ENCODE data around the gene HOXD13. TPM values are rescaled to one million over a fixed set of nuclear protein-coding genes. Genes with fewer than 3 reads are reported as not detected.
A peak's percentile ranks its signal among the peaks of the same experiment; 100 is the strongest.

Gene HOXD13
- total RNA-seq, 4 donors from 2014 or later, result not detected

DNA sequence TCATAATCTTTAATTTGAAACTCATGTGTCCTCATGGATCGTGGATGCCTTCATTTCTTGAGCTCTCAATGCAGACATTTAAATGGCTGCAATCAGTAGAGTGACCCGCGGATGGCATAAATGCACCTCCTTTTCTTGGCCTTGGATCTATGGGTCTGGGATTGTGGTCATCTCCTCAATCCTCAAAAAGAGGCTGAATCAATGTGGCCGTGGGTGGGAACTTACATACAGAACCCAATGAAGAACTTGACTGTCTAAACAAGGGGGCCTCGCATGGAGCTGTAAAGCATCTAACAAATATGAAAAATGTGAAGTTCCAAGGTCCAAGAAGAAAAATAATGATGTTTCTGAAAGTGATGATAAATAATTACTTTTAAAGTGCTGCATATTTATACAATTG, 2.9 kb downstream of the HOXD13 start:
- TF ChIP-seq POLR2A (IDR thresholded peaks at IDR 0.05), result no peak
- TF ChIP-seq, protein P1, sequence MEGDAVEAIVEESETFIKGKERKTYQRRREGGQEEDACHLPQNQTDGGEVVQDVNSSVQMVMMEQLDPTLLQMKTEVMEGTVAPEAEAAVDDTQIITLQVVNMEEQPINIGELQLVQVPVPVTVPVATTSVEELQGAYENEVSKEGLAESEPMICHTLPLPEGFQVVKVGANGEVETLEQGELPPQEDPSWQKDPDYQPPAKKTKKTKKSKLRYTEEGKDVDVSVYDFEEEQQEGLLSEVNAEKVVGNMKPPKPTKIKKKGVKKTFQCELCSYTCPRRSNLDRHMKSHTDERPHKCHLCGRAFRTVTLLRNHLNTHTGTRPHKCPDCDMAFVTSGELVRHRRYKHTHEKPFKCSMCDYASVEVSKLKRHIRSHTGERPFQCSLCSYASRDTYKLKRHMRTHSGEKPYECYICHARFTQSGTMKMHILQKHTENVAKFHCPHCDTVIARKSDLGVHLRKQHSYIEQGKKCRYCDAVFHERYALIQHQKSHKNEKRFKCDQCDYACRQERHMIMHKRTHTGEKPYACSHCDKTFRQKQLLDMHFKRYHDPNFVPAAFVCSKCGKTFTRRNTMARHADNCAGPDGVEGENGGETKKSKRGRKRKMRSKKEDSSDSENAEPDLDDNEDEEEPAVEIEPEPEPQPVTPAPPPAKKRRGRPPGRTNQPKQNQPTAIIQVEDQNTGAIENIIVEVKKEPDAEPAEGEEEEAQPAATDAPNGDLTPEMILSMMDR (IDR thresholded peaks at IDR 0.05 in 4 of 5, conservative IDR thresholded peaks at IDR 0.05 in 1 of 5), result no peak
- no peaks in the 10 kb centered on the region for H3K36me3 ChIP-seq
- peaks cover 16 to 19% of the 10 kb centered on the region in 2 donors for H3K4me1 ChIP-seq
- no peak for DNase-seq
- H3K4me3 ChIP-seq, result no peak overlapping the region
- ATAC-seq, result no peak
- peaks cover 98 to 100% (median 98%) of the 10 kb centered on the region in 3 donors for H3K27me3 ChIP-seq
- in situ Hi-C loops (cut with MboI; ENCODE audit: low sequenced_read_pairs in 4 of 4) (loop anchor here in 3 of 4 donors (5.0 to 25.0 kb wide), 4 partner anchors 408 to 733 kb away; no protein-coding TSS in a partner anchor), intact Hi-C loops (cut with DNase I; ENCODE audit: low total_unique reads) (loop anchor here (5.0 kb wide), 2 partner anchors 728 to 843 kb away; no protein-coding TSS in a partner anchor)
- no peaks in the 10 kb centered on the region for H3K9me3 ChIP-seq
- H3K27ac ChIP-seq, result no peak overlapping the region

DNA sequence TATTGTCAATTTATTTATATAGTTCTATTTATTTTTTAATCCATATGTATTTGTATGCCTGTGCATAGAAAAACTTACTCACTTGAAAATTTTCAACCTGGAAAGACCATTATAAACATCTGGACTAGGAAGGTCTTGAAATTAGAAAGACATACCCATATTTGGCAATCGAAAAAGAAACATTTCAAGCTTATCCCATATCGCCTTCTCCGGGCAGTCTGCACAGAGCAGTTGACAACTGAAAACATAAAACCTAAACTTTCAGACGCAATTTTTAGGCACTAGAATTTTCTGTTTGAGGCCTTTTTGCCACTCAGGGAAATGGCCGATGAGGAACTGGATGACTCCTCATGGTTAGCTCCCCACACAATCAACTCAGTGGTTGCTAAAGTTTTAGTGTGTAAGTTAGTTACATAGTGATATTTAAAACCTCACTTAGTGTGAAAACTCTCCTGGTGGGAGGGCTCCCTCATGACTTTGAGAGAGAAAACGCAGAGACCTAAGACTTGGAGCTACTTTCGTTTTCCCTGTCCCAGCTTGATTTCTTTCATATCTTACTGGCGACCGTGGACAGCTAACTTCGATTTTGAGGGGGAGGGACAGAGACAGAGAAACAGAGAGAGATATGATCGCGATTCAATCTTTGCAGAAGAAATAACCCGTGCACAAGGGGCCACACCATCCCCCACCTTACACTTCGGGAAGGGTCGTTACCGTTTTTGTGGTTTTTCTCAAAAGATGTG, 3.9 kb downstream of the HOXD13 start:
- no peak for TF ChIP-seq POLR2A (IDR thresholded peaks at IDR 0.05)
- TF ChIP-seq, protein P1 (IDR thresholded peaks at IDR 0.05 in 4 of 5, conservative IDR thresholded peaks at IDR 0.05 in 1 of 5), result no peak
- Histone ChIP-seq H3K27me3 (peaks cover 98 to 100% (median 98%) of the 10 kb centered on the region in 3 donors), H3K27ac (no peak overlapping the region), H3K9me3 (no peaks in the 10 kb centered on the region), H3K4me3 (peak overlapping the region in 3 of 4 donors; percentile 44 to 62 (median 46)), H3K4me1 (peaks cover 16 to 19% of the 10 kb centered on the region in 2 donors), H3K36me3 (no peaks in the 10 kb centered on the region)
- intact Hi-C loops (cut with DNase I; ENCODE audit: low total_unique reads), result loop anchor here (5.0 kb wide), 2 partner anchors 729 to 844 kb away; no protein-coding TSS in a partner anchor
- no peak for ATAC-seq
- in situ Hi-C loops (cut with MboI; ENCODE audit: low sequenced_read_pairs in 4 of 4), result loop anchor here in 3 of 4 donors (5.0 to 25.0 kb wide), 4 partner anchors 409 to 734 kb away; no protein-coding TSS in a partner anchor
- DNase-seq, result no peak

DNA sequence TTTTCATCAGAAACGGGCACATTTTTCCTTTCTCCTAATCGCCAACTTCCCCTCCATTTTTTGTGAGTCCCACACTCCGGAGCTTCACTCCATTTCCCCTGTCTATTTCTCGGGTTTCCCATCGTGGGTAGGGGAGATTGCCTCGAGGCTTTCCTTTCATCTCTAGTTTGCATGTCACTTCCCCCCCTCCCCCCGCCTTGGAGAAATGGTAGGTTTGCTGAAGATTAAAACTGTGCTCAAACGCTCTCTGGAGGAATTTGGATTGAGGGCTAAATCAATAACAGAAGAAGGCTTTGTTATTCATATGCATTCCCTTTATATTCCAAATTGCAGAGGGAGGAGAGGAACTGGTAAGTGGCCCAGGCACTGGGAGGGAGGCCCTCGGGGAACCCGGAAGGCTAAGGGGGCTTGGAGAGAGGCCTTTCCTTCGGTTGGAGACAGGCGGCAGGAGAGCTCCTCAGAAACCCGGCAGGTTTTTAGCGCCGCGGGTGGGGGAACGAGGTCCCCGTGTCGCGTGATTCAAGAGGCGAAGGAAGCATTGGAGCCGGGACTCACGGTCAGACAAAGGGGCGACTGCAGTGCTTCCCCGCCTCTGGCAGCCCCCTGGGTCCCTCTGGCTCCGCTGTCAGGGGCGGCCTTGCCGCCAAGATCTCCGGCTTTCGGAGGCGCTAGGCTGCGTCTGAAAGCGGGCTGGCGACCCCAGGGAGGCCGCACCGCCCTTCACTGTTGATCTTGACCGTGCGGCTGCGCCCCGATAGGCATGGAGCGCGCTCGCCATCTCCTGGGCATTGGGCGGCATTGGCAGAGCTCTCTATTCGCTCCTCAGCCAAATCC, 4.7 kb downstream of the HOXD13 start:
- intact Hi-C loops (cut with DNase I; ENCODE audit: low total_unique reads), result loop anchor here (5.0 kb wide), 2 partner anchors 730 to 845 kb away; no protein-coding TSS in a partner anchor
- H3K27me3 ChIP-seq, result peaks cover 98 to 100% (median 98%) of the 10 kb centered on the region in 3 donors
- H3K4me1 ChIP-seq, result peaks cover 16 to 19% of the 10 kb centered on the region in 2 donors
- ATAC-seq (peak; percentile 72 to 79), DNase-seq (peak in 1 of 2 donors; percentile 41)
- H3K27ac ChIP-seq, result no peak overlapping the region
- TF ChIP-seq, protein P1 (IDR thresholded peaks at IDR 0.05 in 4 of 5, conservative IDR thresholded peaks at IDR 0.05 in 1 of 5), result peak; percentile 64 to 91 (median 86)
- TF ChIP-seq POLR2A (IDR thresholded peaks at IDR 0.05), result no peak
- H3K9me3 ChIP-seq, result no peaks in the 10 kb centered on the region
- H3K4me3 ChIP-seq, result peak overlapping the region; percentile 36 to 62 (median 45)
- in situ Hi-C loops (cut with MboI; ENCODE audit: low sequenced_read_pairs in 4 of 4), result loop anchor here in 3 of 4 donors (5.0 to 25.0 kb wide), 4 partner anchors 410 to 735 kb away; no protein-coding TSS in a partner anchor
- no peaks in the 10 kb centered on the region for H3K36me3 ChIP-seq

DNA sequence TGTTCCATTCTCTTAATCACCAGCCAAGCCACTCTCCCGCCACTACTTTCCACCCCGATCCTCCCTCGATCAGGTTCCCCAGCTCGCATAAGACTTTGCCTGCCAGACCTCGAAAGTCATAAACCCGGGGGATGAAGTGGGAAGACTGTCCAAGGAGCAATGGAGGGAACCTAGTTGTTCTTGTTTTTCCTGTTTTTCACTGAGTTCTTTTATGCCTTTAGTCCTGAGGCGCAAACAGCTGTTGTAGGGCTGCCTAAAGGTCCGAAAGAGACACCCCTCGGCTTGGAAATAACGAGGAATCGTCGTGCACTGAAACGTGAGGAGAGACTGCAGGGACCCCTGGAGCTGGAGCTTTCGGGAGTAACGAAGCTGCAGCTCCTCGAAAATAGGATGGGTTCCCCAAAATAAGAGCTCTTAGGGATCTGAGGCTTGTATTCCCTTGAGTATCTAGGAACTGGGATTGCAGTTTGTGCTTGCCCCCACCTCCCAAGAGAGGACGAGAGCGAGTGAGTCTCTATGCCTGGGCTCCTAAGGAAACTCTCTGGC, 5.4 kb downstream of the HOXD13 start:
- Histone ChIP-seq H3K9me3 (no peaks in the 10 kb centered on the region), H3K27me3 (peaks cover 100% of the 10 kb centered on the region in 3 donors), H3K27ac (no peak overlapping the region), H3K36me3 (no peaks in the 10 kb centered on the region), H3K4me1 (peaks cover 16 to 19% of the 10 kb centered on the region in 2 donors), H3K4me3 (peak overlapping the region in 3 of 4 donors; percentile 44 to 62 (median 46))
- TF ChIP-seq POLR2A (IDR thresholded peaks at IDR 0.05), result no peak
- TF ChIP-seq, protein P1 (IDR thresholded peaks at IDR 0.05 in 4 of 5, conservative IDR thresholded peaks at IDR 0.05 in 1 of 5), result peak in 1 of 5 experiments; percentile 9
- intact Hi-C loops (cut with DNase I; ENCODE audit: low total_unique reads) (loop anchor here (5.0 kb wide), 2 partner anchors 731 to 846 kb away; no protein-coding TSS in a partner anchor), in situ Hi-C loops (cut with MboI; ENCODE audit: low sequenced_read_pairs in 4 of 4) (loop anchor here in 3 of 4 donors (5.0 to 25.0 kb wide), 4 partner anchors 411 to 736 kb away; no protein-coding TSS in a partner anchor)
- DNase-seq (no peak), ATAC-seq (no peak)

Data from gastrocnemius medialis (tissue), 4 donors.